Activated CD8-positive, alpha-beta memory T cell treated with anti-CD3 and anti-CD28 coated beads, Interleukin-2, amount 50 U/mL, for 24 hours (primary cell): Measurements from ENCODE around the gene MUCL3.
A peak's percentile ranks its signal among the peaks of the same experiment; 100 is the strongest.
"Not testable (repeated sequence)": the region's sequence is repeated elsewhere in the genome, so short reads cannot be mapped to it uniquely, and the experiment has no call there.

ENCODE experiments used
- DNase-seq: peaks from one replicate; pipeline ENCODE4 v3.0.0-alpha.2; 2020; ENCODE audit errors: extremely low read depth

Gene MUCL3

GRCh38 chr6:30940361-30940986, at the start of gene MUCL3:
MUCL3 (plus strand) TSS chr6:30940973; CDS start chr6:30941000, 27 bp downstream.
- DNase-seq, result no peak

GRCh38 chr6:30891450-30891723, 49.4 kb upstream of the MUCL3 start:
- DNase-seq, result no peak

GRCh38 chr6:30891816-30892538, 48.8 kb upstream of the MUCL3 start:
- no peak for DNase-seq

- DNase-seq, result no peak
These were observed 47.7 kb upstream of the MUCL3 start for GRCh38 chr6:30893001-30893591.

- no peak for DNase-seq
These were observed 47.1 kb upstream of the MUCL3 start for GRCh38 chr6:30893666-30894065.

GRCh38 chr6:30894381-30894780, 46.4 kb upstream of the MUCL3 start:
- DNase-seq, result no peak

- DNase-seq, result no peak
These were observed 45.8 kb upstream of the MUCL3 start for GRCh38 chr6:30894935-30895334.

GRCh38 chr6:30895343-30895742, 45.4 kb upstream of the MUCL3 start:
- no peak for DNase-seq

GRCh38 chr6:30896541-30896940, 44.2 kb upstream of the MUCL3 start:
- no peak for DNase-seq

- no peak for DNase-seq
These were observed 42.9 kb upstream of the MUCL3 start for GRCh38 chr6:30897882-30898281.

- DNase-seq, result no peak
These were observed 41.9 kb upstream of the MUCL3 start for GRCh38 chr6:30898750-30899360.

GRCh38 chr6:30900863-30901417, 39.8 kb upstream of the MUCL3 start:
- no peak for DNase-seq

GRCh38 chr6:30901436-30901835, 39.3 kb upstream of the MUCL3 start:
- no peak for DNase-seq

- not testable (repeated sequence) for DNase-seq
These were observed 38.6 kb upstream of the MUCL3 start for GRCh38 chr6:30902196-30902595.

GRCh38 chr6:30902709-30903108, 38.1 kb upstream of the MUCL3 start:
- DNase-seq, result no peak

- no peak for DNase-seq
These were observed 37.5 kb upstream of the MUCL3 start for GRCh38 chr6:30903236-30903635.

GRCh38 chr6:30907290-30907757, 33.4 kb upstream of the MUCL3 start:
- DNase-seq, result not testable (repeated sequence)

GRCh38 chr6:30907758-30908591, 32.8 kb upstream of the MUCL3 start, which contains the start of gene GTF2H4:
GTF2H4 (plus strand) TSS chr6:30908207.
- peak; percentile 91 for DNase-seq

GRCh38 chr6:30908700-30909099, 32.1 kb upstream of the MUCL3 start:
- DNase-seq, result no peak

- DNase-seq, result not testable (repeated sequence)
These were observed 30.3 kb upstream of the MUCL3 start for GRCh38 chr6:30910473-30910872.

GRCh38 chr6:30912746-30913520, 27.8 kb upstream of the MUCL3 start:
- DNase-seq, result no peak
